Measurements from ENCODE around the gene IRS4.

Gene IRS4

GRCh38 chrX:108736509-108737479 lies at the start of gene IRS4:
IRS4 (minus strand) TSS chrX:108736563.
- peak; percentile 24 for DNase-seq (ENCODE audit: low spot score)

- DNase-seq (ENCODE audit: low spot score) = no peak
Observed at GRCh38 chrX:108772549-108772948, 36.2 kb upstream of the IRS4 start.

- no peak for DNase-seq (ENCODE audit: low spot score)
Observed at GRCh38 chrX:108763559-108763958, 27.2 kb upstream of the IRS4 start.

- DNase-seq (ENCODE audit: low spot score) = no peak
Observed at GRCh38 chrX:108740299-108740774, 4.0 kb upstream of the IRS4 start.

GRCh38 chrX:108737754-108738153 lies 1.4 kb upstream of the IRS4 start:
- DNase-seq (ENCODE audit: low spot score) = no peak

GRCh38 chrX:108735679-108736508 lies 469 bp downstream of the IRS4 start:
- peak; percentile 1 for DNase-seq (ENCODE audit: low spot score)

GRCh38 chrX:108735091-108735678 lies 1.2 kb downstream of the IRS4 start:
- no peak for DNase-seq (ENCODE audit: low spot score)

- no peak for DNase-seq (ENCODE audit: low spot score)
Observed at GRCh38 chrX:108734426-108734825, 1.9 kb downstream of the IRS4 start.

GRCh38 chrX:108732630-108733321 lies 3.6 kb downstream of the IRS4 start:
- peak; percentile 2 for DNase-seq (ENCODE audit: low spot score)

GRCh38 chrX:108731153-108731552 lies 5.2 kb downstream of the IRS4 start:
- no peak for DNase-seq (ENCODE audit: low spot score)

GRCh38 chrX:108726748-108727147 lies 9.6 kb downstream of the IRS4 start:
- no peak for DNase-seq (ENCODE audit: low spot score)

GRCh38 chrX:108722561-108722960 lies 13.8 kb downstream of the IRS4 start:
- no peak for DNase-seq (ENCODE audit: low spot score)

- no peak for DNase-seq (ENCODE audit: low spot score)
Observed at GRCh38 chrX:108712886-108713285, 23.5 kb downstream of the IRS4 start.

- DNase-seq (ENCODE audit: low spot score) = no peak
Observed at GRCh38 chrX:108704839-108705238, 31.5 kb downstream of the IRS4 start.

GRCh38 chrX:108702530-108702929 lies 33.8 kb downstream of the IRS4 start:
- no peak for DNase-seq (ENCODE audit: low spot score)

GRCh38 chrX:108701633-108702032 lies 34.7 kb downstream of the IRS4 start:
- DNase-seq (ENCODE audit: low spot score) = no peak

- DNase-seq (ENCODE audit: low spot score) = peak; percentile 13
Observed at GRCh38 chrX:108699368-108699767, 37.0 kb downstream of the IRS4 start.

- no peak for DNase-seq (ENCODE audit: low spot score)
Observed at GRCh38 chrX:108696690-108697089, 39.7 kb downstream of the IRS4 start.
